ENCODE data around the gene YIF1A. TPM values are rescaled to one million over a fixed set of nuclear protein-coding genes. Genes with fewer than 3 reads are reported as not detected.

Gene YIF1A
- total and polyA plus RNA-seq, 7 donors: 30.3 to 104 (median 59.2) TPM

DNA sequence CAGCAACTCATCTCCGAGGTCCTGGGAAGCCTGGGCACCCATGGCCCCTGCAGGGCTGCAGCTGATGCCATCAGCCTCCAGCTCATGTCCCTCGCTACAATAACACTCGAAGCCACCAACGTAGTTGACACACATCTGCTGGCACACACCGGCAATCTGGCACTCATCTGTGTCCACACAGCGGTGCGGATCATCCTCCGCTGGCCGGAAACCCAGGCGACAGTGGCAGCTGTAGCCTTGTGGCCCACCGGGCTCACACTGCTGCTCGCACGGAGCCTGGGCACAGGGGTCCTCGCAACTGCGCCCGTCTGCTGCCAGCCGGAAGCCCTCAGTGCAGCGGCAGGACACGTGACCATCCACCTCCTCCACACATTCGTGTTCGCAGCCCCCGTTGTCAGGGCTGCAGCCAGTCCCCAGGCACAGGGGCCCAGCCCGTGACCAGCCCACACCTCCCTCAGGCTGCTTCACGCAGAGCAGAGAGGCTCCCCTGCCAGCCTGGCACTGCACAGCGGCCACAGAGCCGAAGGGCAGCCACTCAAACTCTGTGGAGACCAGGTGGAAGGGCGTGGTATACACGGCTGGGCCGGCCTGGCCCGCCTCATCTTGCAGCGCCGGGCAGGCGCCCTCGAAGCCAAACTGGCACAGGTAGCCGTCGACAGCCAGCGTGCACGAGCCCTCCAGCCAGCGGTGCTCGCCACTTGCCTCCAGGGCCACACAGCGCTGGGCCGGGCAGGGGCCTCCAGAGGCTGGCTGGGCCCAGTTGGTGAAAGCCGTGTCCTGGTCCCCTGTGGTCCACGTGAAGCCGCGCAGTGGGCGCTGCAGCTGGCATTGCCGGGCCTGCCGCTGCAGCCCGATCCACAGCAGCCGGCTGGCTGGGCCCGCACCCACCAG lies 27.2 kb upstream of the YIF1A start:
- no peaks in the 10 kb centered on the region for H3K9me3 ChIP-seq
- WGBS, 2 donors: 70 to 71% methylated on average over 52 of the region's 52 CpGs
- peak overlapping the region; percentile 42 to 60 (median 52) for H3K4me3 ChIP-seq
- H3K27me3 ChIP-seq: no peaks in the 10 kb centered on the region
- peaks cover 0 to 67% (median 61%) of the 10 kb centered on the region in 4 donors for H3K4me1 ChIP-seq
- peak overlapping the region; percentile 86 to 94 (median 90) for H3K27ac ChIP-seq
- intact Hi-C loops (cut with DNase I): no loop called here
- no peak for DNase-seq
- TF ChIP-seq POLR2A (IDR thresholded peaks at IDR 0.05): no peak
- TF ChIP-seq, protein P1, sequence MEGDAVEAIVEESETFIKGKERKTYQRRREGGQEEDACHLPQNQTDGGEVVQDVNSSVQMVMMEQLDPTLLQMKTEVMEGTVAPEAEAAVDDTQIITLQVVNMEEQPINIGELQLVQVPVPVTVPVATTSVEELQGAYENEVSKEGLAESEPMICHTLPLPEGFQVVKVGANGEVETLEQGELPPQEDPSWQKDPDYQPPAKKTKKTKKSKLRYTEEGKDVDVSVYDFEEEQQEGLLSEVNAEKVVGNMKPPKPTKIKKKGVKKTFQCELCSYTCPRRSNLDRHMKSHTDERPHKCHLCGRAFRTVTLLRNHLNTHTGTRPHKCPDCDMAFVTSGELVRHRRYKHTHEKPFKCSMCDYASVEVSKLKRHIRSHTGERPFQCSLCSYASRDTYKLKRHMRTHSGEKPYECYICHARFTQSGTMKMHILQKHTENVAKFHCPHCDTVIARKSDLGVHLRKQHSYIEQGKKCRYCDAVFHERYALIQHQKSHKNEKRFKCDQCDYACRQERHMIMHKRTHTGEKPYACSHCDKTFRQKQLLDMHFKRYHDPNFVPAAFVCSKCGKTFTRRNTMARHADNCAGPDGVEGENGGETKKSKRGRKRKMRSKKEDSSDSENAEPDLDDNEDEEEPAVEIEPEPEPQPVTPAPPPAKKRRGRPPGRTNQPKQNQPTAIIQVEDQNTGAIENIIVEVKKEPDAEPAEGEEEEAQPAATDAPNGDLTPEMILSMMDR (IDR thresholded peaks at IDR 0.05): no peak
- TF ChIP-seq POLR2AphosphoS5 (IDR thresholded peaks at IDR 0.05): no peak
- no peak for TF ChIP-seq EP300 (IDR thresholded peaks at IDR 0.05)
- no peaks in the 10 kb centered on the region for H3K36me3 ChIP-seq

DNA sequence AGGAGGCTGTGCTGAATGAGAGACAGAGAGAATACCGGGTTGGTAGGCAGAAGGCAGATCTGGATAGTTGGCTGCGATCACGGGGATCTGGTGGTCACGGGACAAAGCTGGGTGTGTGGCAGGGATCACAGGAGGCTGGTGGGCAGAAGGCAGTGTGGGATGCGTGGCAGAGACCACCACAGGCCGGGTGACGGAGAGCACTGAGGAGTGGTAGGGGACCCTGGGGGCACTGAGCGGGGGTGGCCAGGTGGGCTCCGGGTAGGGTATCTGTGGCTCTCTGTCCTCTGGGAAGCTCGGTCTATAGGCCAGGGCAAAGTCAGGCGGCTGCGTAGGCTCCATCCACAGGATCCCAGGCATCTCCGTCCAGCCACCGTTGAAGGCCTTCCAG lies 26.5 kb upstream of the YIF1A start:
- no peak for DNase-seq
- Histone ChIP-seq H3K9me3 (no peaks in the 10 kb centered on the region), H3K27me3 (no peaks in the 10 kb centered on the region), H3K4me3 (peak overlapping the region; percentile 42 to 60 (median 52)), H3K36me3 (no peaks in the 10 kb centered on the region), H3K27ac (peak overlapping the region; percentile 86 to 94 (median 90)), H3K4me1 (peaks cover 0 to 67% (median 61%) of the 10 kb centered on the region in 4 donors)
- 76 to 87% methylated on average over 14 of the region's 14 CpGs for WGBS, 2 donors
- TF ChIP-seq EP300 (IDR thresholded peaks at IDR 0.05) (no peak), POLR2AphosphoS5 (IDR thresholded peaks at IDR 0.05) (no peak), POLR2A (IDR thresholded peaks at IDR 0.05) (no peak)
- TF ChIP-seq, protein P1 (IDR thresholded peaks at IDR 0.05): no peak
- intact Hi-C loops (cut with DNase I): no loop called here

DNA sequence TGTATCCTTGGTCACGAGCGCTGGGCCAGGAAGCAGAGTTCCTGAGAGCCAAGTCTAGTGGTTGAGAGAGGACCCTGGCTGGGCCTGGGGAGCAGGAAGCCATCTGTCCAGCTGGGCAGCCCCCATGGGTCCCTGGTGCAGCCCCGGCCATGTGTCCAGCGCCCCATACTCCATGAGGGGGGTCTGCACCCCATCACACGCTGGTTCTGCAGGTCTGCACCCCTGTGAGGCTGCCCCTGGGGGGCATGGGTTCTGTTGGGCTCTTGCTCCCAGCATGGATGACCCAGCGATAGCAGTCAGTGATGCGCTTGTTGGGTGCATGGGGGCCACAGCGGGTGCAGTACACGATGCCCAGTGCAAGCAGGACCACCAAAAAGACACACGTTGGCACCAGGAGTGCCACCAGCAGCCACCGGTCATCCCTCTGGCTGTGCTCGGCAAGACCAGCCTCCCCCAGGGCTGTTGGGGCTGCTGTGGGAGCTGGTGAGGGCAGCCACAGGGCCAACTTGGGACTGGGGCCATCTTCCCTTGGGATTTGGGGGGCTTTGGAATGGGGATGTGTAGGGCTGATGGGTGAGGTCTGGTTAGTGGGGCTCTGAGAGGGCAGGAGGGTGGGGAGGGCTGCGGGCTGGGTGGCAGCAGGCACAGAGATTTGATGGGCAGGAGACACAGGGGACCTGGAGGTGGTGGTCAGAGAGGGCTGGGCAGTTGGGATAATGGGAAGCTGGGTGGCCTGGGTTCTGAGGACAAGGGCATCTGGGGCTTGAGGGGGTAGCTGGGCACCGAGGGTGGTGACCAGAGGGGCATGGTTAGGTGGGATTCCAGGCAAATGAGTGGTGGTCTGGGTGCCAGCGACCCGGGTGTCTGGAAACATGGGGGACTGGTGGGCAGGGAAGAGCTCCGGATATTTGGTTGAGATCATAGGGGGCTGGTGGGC lies 25.9 kb upstream of the YIF1A start:
- Histone ChIP-seq H3K9me3 (no peaks in the 10 kb centered on the region), H3K36me3 (no peaks in the 10 kb centered on the region), H3K27me3 (no peaks in the 10 kb centered on the region), H3K4me3 (peak overlapping the region in 3 of 4 donors; percentile 47 to 60 (median 58)), H3K27ac (peak overlapping the region; percentile 86 to 94 (median 90)), H3K4me1 (peaks cover 0 to 67% (median 61%) of the 10 kb centered on the region in 4 donors)
- 84 to 90% methylated on average over 17 of the region's 17 CpGs for WGBS, 2 donors
- intact Hi-C loops (cut with DNase I): no loop called here
- TF ChIP-seq EP300 (IDR thresholded peaks at IDR 0.05) (no peak), POLR2AphosphoS5 (IDR thresholded peaks at IDR 0.05) (no peak), POLR2A (IDR thresholded peaks at IDR 0.05) (no peak)
- TF ChIP-seq, protein P1 (IDR thresholded peaks at IDR 0.05): no peak
- DNase-seq: no peak

DNA sequence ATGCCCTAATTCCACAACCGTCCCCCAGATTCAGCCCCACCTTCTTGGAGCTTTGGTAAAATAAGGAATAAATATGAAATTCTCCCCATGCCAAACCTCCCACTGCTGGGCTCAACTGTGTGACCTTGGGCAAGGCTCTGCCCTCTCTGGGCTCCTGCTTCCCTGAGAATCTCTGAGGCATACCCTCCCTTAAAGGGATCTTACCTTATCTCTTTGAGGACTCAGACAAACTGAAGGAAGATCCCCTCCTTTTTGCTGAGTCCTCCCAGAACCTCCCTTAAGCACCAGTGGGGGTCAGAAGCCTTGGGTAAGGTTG lies 25.2 kb upstream of the YIF1A start:
- H3K27me3 ChIP-seq: no peaks in the 10 kb centered on the region
- peak overlapping the region; percentile 86 to 94 (median 90) for H3K27ac ChIP-seq
- H3K36me3 ChIP-seq: no peaks in the 10 kb centered on the region
- intact Hi-C loops (cut with DNase I): no loop called here
- H3K9me3 ChIP-seq: no peaks in the 10 kb centered on the region
- no peak for DNase-seq
- H3K4me1 ChIP-seq: peaks cover 0 to 67% (median 61%) of the 10 kb centered on the region in 4 donors
- WGBS, 2 donors: 84 to 92% methylated on average over 1 of the region's 1 CpG
- TF ChIP-seq POLR2A (IDR thresholded peaks at IDR 0.05): no peak
- no peak for TF ChIP-seq EP300 (IDR thresholded peaks at IDR 0.05)
- no peak for TF ChIP-seq POLR2AphosphoS5 (IDR thresholded peaks at IDR 0.05)
- TF ChIP-seq, protein P1 (IDR thresholded peaks at IDR 0.05): no peak
- H3K4me3 ChIP-seq: peak overlapping the region; percentile 21 to 58 (median 52)
